Measurements from ENCODE around the gene VKORC1. TPM values are rescaled to one million over a fixed set of nuclear protein-coding genes. Genes with fewer than 3 reads are reported as not detected.
A peak's percentile ranks its signal among the peaks of the same experiment; 100 is the strongest.

The VKORC1 gene
- total and polyA plus RNA-seq, 7 experiments from 2014 or later: 29.5 to 93.0 (median 44.2) TPM

GRCh38 chr16:31099860-31100638 is 5.5 kb upstream of the VKORC1 start:
- Mint-ChIP-seq H3K4me3 (no peak overlapping the region), H3K9me3 (peaks cover 0 to 6% (median 0%) of the 10 kb centered on the region in 11 donors), H3K27ac (no peak overlapping the region), H3K36me3 (no peaks in the 10 kb centered on the region), H3K27me3 (no peaks in the 10 kb centered on the region), H3K4me1 (peaks cover 7 to 14% (median 12%) of the 10 kb centered on the region in 7 donors)
- ATAC-seq (no peak), DNase-seq (no peak)
- intact Hi-C loops (cut with micrococcal nuclease): no loop called here
- no peaks in the 10 kb centered on the region for H3K27me3 ChIP-seq (ENCODE audit: control insufficient read depth in 2 of 2, insufficient read depth in 2 of 2, low read length in 2 of 2)
- no peaks in the 10 kb centered on the region for H3K9me3 ChIP-seq (ENCODE audit: control insufficient read depth in 2 of 3, low read length in 3 of 3)
- H3K36me3 ChIP-seq (ENCODE audit: control insufficient read depth in 2 of 3, insufficient read depth in 3 of 3, low read length in 3 of 3): no peaks in the 10 kb centered on the region
- H3K27ac ChIP-seq (ENCODE audit: low read depth, low read length): no peak overlapping the region
- ChIA-PET CTCF (interaction anchor here (0.6 kb wide), 1 partner anchor 55 kb away, joined by 5 read pairs; no protein-coding TSS in a partner anchor), POLR2A (interaction anchor here (1.8 kb wide), 1 partner anchor 80 kb away, joined by 4 read pairs; the partner anchor contains the start of gene FUS)
- H3K4me3 ChIP-seq (ENCODE audit: low read length): no peak overlapping the region
- H3K4me1 ChIP-seq (ENCODE audit: control insufficient read depth in 2 of 2, insufficient read depth in 2 of 2, low read length in 2 of 2): peaks cover 7 to 8% of the 10 kb centered on the region in 2 donors

GRCh38 chr16:31094088-31094423 is 541 bp downstream of the VKORC1 start:
- ChIA-PET POLR2A (interaction anchor here (0.7 to 5.3 kb wide), 5 partner anchors 9 to 136 kb away, joined by 3 to 35 read pairs (median 3); partner anchors contain the start of genes KAT8, SETD1A, ZNF646 and ZNF668), CTCF (no interaction called here)
- intact Hi-C loops (cut with micrococcal nuclease): loop anchor here (1.0 to 5.0 kb wide), 11 partner anchors 15 to 773 kb away; partner anchors contain the start of genes BCKDK (in 2 of the 2), KAT8 (in 2 of the 2), ZNF646 (in 2 of the 2) and ZNF668 (in 2 of the 2)
- H3K4me3 Mint-ChIP-seq: peak overlapping the region; percentile 92 to 99 (median 94)
- Histone ChIP-seq H3K4me3 (ENCODE audit: low read length) (peak overlapping the region; percentile 99), H3K27me3 (ENCODE audit: control insufficient read depth in 2 of 2, insufficient read depth in 2 of 2, low read length in 2 of 2) (no peaks in the 10 kb centered on the region), H3K27ac (ENCODE audit: low read depth, low read length) (peak overlapping the region; percentile 85), H3K36me3 (ENCODE audit: control insufficient read depth in 2 of 3, insufficient read depth in 3 of 3, low read length in 3 of 3) (peaks cover 0 to 26% (median 3%) of the 10 kb centered on the region in 3 experiments), H3K4me1 (ENCODE audit: control insufficient read depth in 2 of 2, insufficient read depth in 2 of 2, low read length in 2 of 2) (peaks cover 14 to 18% of the 10 kb centered on the region in 2 donors), H3K9me3 (ENCODE audit: control insufficient read depth in 2 of 3, low read length in 3 of 3) (no peaks in the 10 kb centered on the region)
- peak overlapping the region; percentile 67 to 95 (median 89) for H3K27ac Mint-ChIP-seq
- ATAC-seq (no peak), DNase-seq (no peak)
- peaks cover 0 to 8% (median 0%) of the 10 kb centered on the region in 5 donors for H3K36me3 Mint-ChIP-seq
- H3K4me1 Mint-ChIP-seq: peaks cover 14 to 42% (median 29%) of the 10 kb centered on the region in 7 donors
- no peaks in the 10 kb centered on the region for H3K27me3 Mint-ChIP-seq
- H3K9me3 Mint-ChIP-seq: no peaks in the 10 kb centered on the region

GRCh38 chr16:31093132-31093703 is 1.4 kb downstream of the VKORC1 start:
- H3K4me3 Mint-ChIP-seq: peak overlapping the region in 9 of 10 donors; percentile 39 to 98 (median 73)
- H3K36me3 ChIP-seq (ENCODE audit: control insufficient read depth in 2 of 3, insufficient read depth in 3 of 3, low read length in 3 of 3): peaks cover 0 to 32% (median 3%) of the 10 kb centered on the region in 3 experiments
- no peaks in the 10 kb centered on the region for H3K9me3 ChIP-seq (ENCODE audit: control insufficient read depth in 2 of 3, low read length in 3 of 3)
- H3K4me3 ChIP-seq (ENCODE audit: low read length): no peak overlapping the region
- H3K4me1 Mint-ChIP-seq: peaks cover 14 to 42% (median 29%) of the 10 kb centered on the region in 7 donors
- no peaks in the 10 kb centered on the region for H3K27me3 ChIP-seq (ENCODE audit: control insufficient read depth in 2 of 2, insufficient read depth in 2 of 2, low read length in 2 of 2)
- no peak overlapping the region for H3K27ac ChIP-seq (ENCODE audit: low read depth, low read length)
- H3K4me1 ChIP-seq (ENCODE audit: control insufficient read depth in 2 of 2, insufficient read depth in 2 of 2, low read length in 2 of 2): peaks cover 14 to 18% of the 10 kb centered on the region in 2 donors
- ChIA-PET POLR2A (interaction anchor here (0.9 to 5.3 kb wide), 2 partner anchors 20 to 24 kb away, joined by 3 to 35 read pairs; partner anchors contain the start of genes KAT8, ZNF646 and ZNF668), CTCF (interaction anchor here (0.5 kb wide), 1 partner anchor 52 kb away, joined by 4 read pairs; no protein-coding TSS in a partner anchor)
- peak overlapping the region in 4 of 9 donors; percentile 14 to 80 (median 58) for H3K27ac Mint-ChIP-seq
- H3K9me3 Mint-ChIP-seq: no peaks in the 10 kb centered on the region
- intact Hi-C loops (cut with micrococcal nuclease): loop anchor here in 1 of 2 donors (5.0 kb wide), 2 partner anchors 239 to 774 kb away; no protein-coding TSS in a partner anchor
- peaks cover 0 to 8% (median 0%) of the 10 kb centered on the region in 5 donors for H3K36me3 Mint-ChIP-seq
- ATAC-seq (no peak), DNase-seq (no peak)
- H3K27me3 Mint-ChIP-seq: no peaks in the 10 kb centered on the region

- Histone ChIP-seq H3K27ac (ENCODE audit: low read depth, low read length) (no peak overlapping the region), H3K36me3 (ENCODE audit: control insufficient read depth in 2 of 3, insufficient read depth in 3 of 3, low read length in 3 of 3) (peaks cover 0 to 36% (median 3%) of the 10 kb centered on the region in 3 experiments), H3K9me3 (ENCODE audit: control insufficient read depth in 2 of 3, low read length in 3 of 3) (no peaks in the 10 kb centered on the region), H3K4me3 (ENCODE audit: low read length) (no peak overlapping the region), H3K4me1 (ENCODE audit: control insufficient read depth in 2 of 2, insufficient read depth in 2 of 2, low read length in 2 of 2) (peaks cover 14 to 18% of the 10 kb centered on the region in 2 donors), H3K27me3 (ENCODE audit: control insufficient read depth in 2 of 2, insufficient read depth in 2 of 2, low read length in 2 of 2) (no peaks in the 10 kb centered on the region)
- ATAC-seq: no peak
- H3K4me1 Mint-ChIP-seq: peaks cover 14 to 42% (median 29%) of the 10 kb centered on the region in 7 donors
- CTCF ChIA-PET: no interaction called here
- intact Hi-C loops (cut with micrococcal nuclease): loop anchor here in 1 of 2 donors (5.0 kb wide), 2 partner anchors 240 to 775 kb away; no protein-coding TSS in a partner anchor
- H3K27ac Mint-ChIP-seq: peak overlapping the region in 4 of 9 donors; percentile 16 to 57 (median 37)
- H3K27me3 Mint-ChIP-seq: no peaks in the 10 kb centered on the region
- H3K4me3 Mint-ChIP-seq: peak overlapping the region in 6 of 10 donors; percentile 17 to 98 (median 25)
- H3K36me3 Mint-ChIP-seq: peaks cover 0 to 8% (median 0%) of the 10 kb centered on the region in 5 donors
- H3K9me3 Mint-ChIP-seq: no peaks in the 10 kb centered on the region
- DNase-seq: no peak
- POLR2A ChIA-PET: interaction anchor here (0.6 to 5.3 kb wide), 4 partner anchors 13 to 153 kb away, joined by 3 to 35 read pairs (median 4); partner anchors contain the start of genes ZNF646 and ZNF668
Measured at GRCh38 chr16:31092330-31092729, 2.3 kb downstream of the VKORC1 start.

- Histone ChIP-seq H3K4me3 (ENCODE audit: low read length) (no peak overlapping the region), H3K36me3 (ENCODE audit: control insufficient read depth in 2 of 3, insufficient read depth in 3 of 3, low read length in 3 of 3) (peaks cover 0 to 48% (median 3%) of the 10 kb centered on the region in 3 experiments), H3K9me3 (ENCODE audit: control insufficient read depth in 2 of 3, low read length in 3 of 3) (no peaks in the 10 kb centered on the region), H3K4me1 (ENCODE audit: control insufficient read depth in 2 of 2, insufficient read depth in 2 of 2, low read length in 2 of 2) (peaks cover 10 to 16% of the 10 kb centered on the region in 2 donors), H3K27ac (ENCODE audit: low read depth, low read length) (no peak overlapping the region), H3K27me3 (ENCODE audit: control insufficient read depth in 2 of 2, insufficient read depth in 2 of 2, low read length in 2 of 2) (no peaks in the 10 kb centered on the region)
- ChIA-PET CTCF (interaction anchor here (0.6 kb wide), 1 partner anchor 59 kb away, joined by 3 read pairs; no protein-coding TSS in a partner anchor), POLR2A (no interaction called here)
- Mint-ChIP-seq H3K27me3 (no peaks in the 10 kb centered on the region), H3K36me3 (peaks cover 0 to 9% (median 0%) of the 10 kb centered on the region in 5 donors), H3K4me1 (peaks cover 13 to 34% (median 19%) of the 10 kb centered on the region in 7 donors), H3K4me3 (no peak overlapping the region), H3K27ac (peak overlapping the region in 2 of 9 donors; percentile 20 to 42), H3K9me3 (no peaks in the 10 kb centered on the region)
- DNase-seq (no peak), ATAC-seq (no peak)
- intact Hi-C loops (cut with micrococcal nuclease): loop anchor here in 1 of 2 donors (5.0 kb wide), 2 partner anchors 242 to 777 kb away; no protein-coding TSS in a partner anchor
Measured at GRCh38 chr16:31090540-31090939, 4.1 kb downstream of the VKORC1 start.

GRCh38 chr16:31089199-31089598 is 5.4 kb downstream of the VKORC1 start:
- POLR2A ChIA-PET: no interaction called here
- ATAC-seq (no peak), DNase-seq (no peak)
- CTCF ChIA-PET: no interaction called here
- Mint-ChIP-seq H3K9me3 (no peaks in the 10 kb centered on the region), H3K27me3 (no peaks in the 10 kb centered on the region), H3K4me3 (no peak overlapping the region), H3K4me1 (peaks cover 5 to 25% (median 13%) of the 10 kb centered on the region in 7 donors), H3K36me3 (peaks cover 0 to 12% (median 0%) of the 10 kb centered on the region in 5 donors), H3K27ac (peak overlapping the region in 2 of 9 donors; percentile 14 to 66)
- no peaks in the 10 kb centered on the region for H3K9me3 ChIP-seq (ENCODE audit: control insufficient read depth in 2 of 3, low read length in 3 of 3)
- intact Hi-C loops (cut with micrococcal nuclease): no loop called here
- no peaks in the 10 kb centered on the region for H3K27me3 ChIP-seq (ENCODE audit: control insufficient read depth in 2 of 2, insufficient read depth in 2 of 2, low read length in 2 of 2)
- no peak overlapping the region for H3K27ac ChIP-seq (ENCODE audit: low read depth, low read length)
- peaks cover 5 to 9% of the 10 kb centered on the region in 2 donors for H3K4me1 ChIP-seq (ENCODE audit: control insufficient read depth in 2 of 2, insufficient read depth in 2 of 2, low read length in 2 of 2)
- peaks cover 0 to 56% (median 3%) of the 10 kb centered on the region in 3 experiments for H3K36me3 ChIP-seq (ENCODE audit: control insufficient read depth in 2 of 3, insufficient read depth in 3 of 3, low read length in 3 of 3)
- H3K4me3 ChIP-seq (ENCODE audit: low read length): no peak overlapping the region

Data from naive thymus-derived CD4-positive, alpha-beta T cell (primary cell).